Smooth muscle cell of the brain vasculature (primary cell): ENCODE data around the gene PTX3.
A peak's percentile ranks its signal among the peaks of the same experiment; 100 is the strongest.

Experiments
- DNase-seq: peaks from one replicate; pipeline ENCODE4 v3.0.0-alpha.2; 2012; ENCODE audit warnings: low read depth, low spot score

Gene PTX3

DNA sequence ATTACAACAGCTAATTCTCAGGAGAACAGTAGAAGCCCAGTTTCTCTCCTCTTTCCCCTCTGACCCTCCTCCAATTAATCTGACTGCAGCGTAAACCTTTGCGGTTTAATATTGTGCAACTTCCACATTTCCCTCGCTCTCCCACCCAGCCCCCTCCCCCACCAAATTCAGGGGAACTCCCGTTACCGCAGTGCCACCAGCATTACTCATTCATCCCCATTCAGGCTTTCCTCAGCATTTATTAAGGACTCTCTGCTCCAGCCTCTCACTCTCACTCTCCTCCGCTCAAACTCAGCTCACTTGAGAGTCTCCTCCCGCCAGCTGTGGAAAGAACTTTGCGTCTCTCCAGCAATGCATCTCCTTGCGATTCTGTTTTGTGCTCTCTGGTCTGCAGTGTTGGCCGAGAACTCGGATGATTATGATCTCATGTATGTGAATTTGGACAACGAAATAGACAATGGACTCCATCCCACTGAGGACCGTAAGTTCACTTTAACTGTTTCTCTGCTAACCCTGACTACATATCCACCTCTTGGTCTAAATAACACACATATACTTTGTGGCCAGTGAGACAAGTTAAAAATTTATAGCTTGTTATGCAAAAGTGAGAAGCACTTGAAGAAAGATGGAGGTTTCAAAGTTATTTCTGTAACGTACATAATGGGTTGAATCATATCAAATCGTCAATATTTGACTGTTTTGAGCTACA is at the start of gene PTX3:
Gene PTX3, plus strand, starts transcription at position 268 of the 709 bp plus-strand sequence. Its CDS starts 84 bp downstream, at position 352.
- peak; percentile 36 for DNase-seq

DNA sequence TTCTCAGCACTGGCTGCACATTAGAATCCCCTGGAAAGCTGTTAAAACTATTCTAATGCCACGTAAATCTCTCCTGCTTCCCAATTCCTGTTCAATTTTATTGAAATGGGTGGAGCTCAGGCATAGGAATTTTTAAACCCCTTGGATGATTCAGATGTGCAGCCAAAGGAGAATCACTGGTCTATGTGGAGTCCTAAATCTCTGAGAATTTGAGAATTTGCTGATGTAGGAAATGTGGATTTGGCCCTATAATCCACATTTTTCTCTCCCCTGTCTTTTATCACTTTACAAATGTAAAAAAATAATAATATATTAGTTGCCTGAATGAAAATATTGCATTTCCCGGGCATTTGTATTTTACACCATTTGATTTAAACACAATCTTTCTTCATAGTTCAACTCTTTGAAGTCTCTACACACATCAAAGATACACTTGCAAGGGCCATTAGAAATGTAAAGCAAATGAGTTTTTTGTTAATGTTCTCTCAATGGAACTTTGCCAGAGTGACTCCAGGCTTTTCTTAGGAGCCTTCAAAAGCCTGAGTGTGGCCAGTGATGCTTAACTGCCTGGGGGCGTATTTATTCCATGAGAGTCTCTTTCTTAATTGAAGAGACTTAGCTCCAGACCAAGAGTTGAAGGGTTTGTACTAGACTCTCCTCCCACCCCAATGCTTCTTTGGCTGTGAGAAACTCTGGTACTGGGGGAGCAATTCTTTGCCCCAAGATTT is 48.8 kb upstream of the PTX3 start:
- no peak for DNase-seq

DNA sequence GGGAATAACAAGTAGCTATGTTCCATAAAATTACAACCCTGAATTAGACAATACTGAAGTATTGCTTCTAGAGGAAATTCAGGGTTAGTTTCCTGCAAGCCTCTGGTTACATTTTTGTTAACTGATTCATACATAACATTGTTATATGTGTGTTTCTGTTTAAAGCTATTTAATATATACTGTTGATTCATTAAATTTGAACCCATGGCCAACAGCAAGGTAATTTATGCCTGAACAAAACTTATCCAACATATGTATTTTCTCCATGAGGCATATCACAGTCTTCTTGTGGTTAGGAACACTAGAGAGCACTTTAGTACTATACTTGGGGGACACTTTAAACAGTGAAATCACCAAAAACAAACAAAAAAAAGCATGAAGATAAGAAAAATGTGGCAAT is 47.7 kb upstream of the PTX3 start:
- DNase-seq, result no peak

DNA sequence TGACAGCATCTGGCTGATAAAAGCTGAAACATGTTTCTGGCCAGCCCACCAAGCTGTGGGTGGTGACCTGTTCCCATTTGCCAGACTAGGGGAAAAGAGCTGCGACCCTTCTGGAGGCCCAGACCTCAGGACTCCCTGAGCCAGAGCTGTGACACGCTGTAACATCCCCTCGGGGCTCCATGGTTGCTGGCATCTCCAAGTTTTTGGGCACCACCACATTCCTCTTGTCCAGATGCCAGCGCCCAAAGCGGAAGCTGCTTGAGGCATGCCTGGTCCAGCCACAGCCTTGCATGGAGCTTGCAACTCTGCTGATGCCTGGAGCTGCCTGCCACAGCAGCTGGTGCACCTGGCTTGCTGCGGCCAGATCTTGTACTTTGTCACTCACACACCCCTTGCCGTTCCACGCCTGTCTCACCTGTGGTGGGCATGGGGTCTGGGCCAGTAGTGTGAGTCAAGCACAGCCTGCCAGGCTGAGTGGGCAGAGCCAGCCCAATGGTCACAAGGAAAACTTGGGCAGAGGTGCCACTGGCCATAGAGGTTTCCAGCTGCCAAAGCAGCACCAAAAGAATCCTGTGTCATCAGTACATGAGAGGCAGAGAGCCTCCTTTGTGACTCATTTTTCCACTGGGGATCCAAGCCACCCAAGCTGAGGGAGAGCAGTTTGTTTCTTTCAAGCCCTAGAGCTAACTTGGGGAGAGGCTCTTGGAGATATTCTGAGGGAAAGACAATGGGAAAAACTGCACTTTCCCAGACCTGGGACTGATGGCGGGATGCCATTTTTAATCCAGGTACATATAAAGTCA is 45.7 kb upstream of the PTX3 start:
- DNase-seq, result no peak

DNA sequence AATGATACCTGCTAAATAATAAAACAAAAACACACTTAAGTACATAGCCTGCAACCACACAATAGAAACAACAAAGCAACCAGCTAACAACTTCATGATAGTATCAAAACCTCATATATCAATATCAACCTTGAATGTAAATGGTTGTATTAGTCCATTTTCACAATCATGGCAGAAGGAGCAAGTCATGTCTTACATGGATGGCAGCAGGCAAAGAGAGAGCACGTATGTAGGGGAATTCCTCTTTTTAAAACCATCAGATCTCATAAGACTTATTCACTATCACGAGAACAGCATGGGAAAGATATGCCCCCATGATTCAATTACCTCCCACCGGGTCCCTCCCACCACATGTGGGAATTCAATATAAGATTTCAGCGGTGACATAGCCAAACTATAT is 44.5 kb upstream of the PTX3 start:
- DNase-seq, result no peak

DNA sequence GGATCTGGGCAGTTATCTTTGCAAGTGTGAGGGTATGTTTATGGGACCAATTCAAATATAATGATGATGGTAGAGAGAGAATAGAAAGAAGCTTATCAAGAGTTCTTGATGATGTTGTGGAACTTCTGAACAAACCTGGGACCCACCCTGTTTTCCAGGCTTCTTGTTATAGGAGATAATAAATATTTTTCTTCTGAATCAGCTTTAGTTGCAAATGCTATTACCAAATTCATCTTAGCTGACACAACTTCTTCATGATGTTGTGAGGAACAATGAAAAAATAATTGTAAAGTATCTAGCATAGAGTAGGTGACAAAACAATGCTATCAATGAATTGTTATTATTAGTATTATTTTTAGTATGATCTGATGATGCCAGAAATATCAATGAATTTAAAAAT is 43.5 kb upstream of the PTX3 start:
- DNase-seq, result no peak

DNA sequence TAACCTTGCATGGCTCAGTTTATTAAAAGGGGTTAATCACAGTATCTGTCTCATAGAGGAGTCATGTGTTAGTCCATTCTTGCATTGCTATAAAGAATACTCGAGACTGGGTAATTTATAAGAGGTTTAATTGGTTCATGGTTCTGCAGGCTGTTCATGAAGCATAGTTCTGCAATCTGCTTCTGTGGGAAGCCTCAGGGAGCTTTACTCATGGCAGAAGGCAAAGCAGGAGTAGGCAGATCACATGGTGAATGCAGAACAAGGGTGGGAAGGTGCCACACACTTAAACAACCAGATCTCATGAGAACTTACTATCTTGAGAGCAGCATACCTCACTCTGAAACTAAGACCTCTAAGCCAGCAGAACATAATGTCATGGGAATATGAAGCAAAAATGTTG is 42.2 kb upstream of the PTX3 start:
- no peak for DNase-seq

DNA sequence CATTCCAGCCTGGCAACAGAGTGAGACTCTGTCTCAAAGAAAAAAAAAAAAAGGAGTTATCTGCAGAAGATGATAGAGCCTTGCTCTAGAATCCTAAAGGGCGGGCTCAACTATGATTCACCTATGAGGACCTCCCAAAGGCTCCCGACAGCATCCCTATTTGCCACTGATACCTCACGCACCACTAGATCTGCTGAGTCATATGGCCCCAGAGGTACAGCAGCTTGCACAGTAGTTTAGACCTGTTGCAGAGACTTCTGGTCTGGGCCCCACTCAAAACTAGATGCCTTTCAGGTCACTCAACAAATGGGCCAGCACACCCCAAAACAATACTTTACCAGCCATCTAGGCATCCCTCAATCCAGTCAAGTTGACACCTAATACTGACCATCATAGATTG is 38.1 kb upstream of the PTX3 start:
- no peak for DNase-seq

DNA sequence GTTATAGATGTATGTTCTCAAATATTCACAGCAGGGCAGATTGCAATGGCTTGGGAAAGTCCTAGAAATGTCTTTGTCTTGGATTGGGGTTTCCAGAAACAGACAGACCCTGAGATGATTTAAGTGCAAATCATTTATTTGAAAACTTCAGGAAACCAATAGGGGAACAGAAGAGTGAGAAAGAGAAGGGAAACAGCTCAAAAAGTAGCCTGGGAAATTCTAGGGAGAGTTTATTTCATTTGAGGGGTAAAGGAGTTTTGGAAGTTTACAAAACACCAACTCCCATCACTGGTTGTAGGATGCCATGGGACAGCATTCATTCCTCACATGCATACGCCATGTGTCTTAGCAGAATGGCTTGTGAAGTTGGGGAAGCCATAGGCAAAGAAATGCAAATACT is 32.3 kb upstream of the PTX3 start:
- DNase-seq, result no peak

DNA sequence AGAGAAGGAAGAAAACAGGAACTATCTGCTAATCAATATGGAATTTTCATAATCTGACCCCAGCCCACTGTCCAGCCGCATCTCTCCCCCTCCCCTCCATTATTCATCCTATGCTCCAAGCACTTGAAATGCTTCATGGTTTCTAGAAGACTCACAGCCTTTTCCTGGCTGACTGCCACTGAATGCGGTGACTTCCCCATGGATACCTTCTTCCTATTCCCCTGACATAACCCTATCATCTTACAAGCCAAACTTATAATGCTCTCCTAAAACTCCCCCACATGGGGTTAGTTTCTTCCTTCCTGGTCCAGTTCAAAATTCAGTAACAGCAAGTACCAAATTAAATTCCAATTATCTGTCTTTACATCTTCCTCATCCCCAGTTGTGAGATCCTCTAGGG is 31.2 kb upstream of the PTX3 start:
- DNase-seq, result peak; percentile 64

DNA sequence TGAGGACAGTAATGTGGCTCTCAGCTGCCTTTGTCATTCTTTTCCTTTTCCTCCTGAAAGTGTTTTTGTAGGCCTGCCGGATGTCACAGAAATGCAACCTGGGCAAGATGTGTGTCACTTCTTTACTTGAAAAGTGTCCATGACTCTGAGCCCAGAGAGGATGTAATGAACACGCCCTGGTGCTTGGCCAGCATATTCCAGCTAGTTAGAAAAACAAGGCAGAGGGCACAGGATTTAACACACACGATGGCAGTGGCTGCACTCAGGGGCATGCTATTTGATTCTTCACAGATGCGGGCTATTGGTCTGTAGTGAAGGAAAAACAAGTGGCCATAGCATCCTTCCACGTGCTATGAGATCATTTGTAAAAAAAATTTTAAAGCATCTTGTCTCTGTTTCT is 30.3 kb upstream of the PTX3 start:
- no peak for DNase-seq

DNA sequence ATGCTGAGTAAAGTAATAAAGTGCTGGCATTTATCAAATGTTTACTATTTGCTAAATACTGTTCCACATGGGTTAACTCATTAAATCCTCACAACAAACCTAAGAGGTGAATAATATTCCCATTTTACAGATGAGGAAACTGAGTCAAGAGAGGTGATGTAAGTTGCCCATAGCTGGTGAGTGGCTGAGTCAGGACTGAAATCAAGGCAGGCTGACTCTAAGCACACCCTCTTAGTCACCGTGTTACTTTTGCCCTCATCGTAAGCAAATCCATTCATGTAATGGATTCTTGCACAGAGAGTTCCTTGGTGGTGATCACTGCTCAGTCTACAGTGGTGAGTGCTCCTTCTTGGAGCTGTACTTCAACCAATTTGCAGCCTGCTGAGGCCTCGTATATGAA is 28.9 kb upstream of the PTX3 start:
- DNase-seq, result no peak

DNA sequence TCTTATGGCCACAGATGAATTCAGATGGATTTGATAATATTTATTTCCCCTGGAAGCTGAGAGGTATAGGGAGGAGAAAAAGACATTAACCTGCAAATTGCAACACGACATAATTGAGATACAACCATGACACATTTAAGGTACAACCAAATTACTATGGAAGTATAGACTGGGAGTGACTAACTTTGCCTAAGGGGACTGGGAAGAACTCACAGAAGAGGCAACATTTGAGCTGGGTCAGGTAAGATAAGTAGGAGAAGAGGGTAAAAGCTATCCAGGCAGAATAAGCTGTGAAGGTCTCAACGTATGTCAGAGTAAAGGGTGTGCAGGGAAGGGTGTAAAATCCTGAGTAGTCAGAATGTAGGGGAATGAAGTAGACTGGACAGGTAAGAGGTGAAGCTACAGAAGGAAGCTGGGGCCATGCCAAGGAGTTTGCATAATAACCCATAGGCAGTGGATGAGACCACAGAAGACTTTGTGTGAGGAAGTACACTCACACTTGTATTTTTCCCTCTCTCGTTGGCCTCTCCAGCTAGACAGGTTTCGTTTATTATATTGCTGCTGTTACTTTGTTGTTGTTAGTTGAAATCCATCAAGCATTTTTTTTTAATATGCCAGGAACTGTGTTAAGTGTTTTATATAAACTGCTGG is 28.0 kb upstream of the PTX3 start:
- no peak for DNase-seq

DNA sequence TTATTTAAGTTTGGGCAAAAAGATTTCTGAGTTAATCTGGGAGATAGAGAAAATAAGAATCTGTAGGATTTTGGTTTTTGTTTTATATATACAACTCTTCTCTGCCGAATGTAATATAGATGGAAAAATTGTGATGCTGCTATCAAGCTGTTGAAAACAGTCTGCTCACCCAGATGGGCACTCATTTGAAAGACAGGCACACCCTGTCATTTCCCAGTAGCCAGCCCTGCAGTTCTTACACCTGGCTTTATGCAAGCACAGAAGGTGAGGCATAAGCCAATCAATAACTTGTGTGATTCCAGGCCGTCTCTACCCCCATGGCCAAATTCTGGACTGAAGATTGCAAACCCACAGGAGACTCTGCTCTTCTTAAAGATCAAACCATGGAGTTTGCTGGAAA is 27.1 kb upstream of the PTX3 start:
- DNase-seq, result no peak

DNA sequence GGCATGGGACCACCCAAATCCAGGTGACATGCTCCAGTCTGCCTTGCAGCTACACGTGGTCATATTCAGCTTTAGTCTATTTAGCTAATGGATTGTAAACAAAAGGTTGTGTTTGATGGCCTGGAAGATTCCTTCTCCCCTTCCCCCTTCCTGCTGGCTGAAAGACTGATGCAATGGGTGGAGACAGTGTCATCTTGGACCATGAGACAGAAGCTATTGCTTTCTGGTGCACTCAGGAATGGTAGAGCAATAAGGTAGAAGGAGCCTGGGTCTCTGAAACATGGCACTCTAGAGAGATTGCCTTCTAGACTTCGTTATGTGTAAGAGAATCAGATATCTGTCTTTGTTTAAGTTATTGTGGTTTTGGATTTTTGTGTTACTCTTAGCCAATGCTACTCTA is 25.7 kb upstream of the PTX3 start:
- DNase-seq, result no peak

DNA sequence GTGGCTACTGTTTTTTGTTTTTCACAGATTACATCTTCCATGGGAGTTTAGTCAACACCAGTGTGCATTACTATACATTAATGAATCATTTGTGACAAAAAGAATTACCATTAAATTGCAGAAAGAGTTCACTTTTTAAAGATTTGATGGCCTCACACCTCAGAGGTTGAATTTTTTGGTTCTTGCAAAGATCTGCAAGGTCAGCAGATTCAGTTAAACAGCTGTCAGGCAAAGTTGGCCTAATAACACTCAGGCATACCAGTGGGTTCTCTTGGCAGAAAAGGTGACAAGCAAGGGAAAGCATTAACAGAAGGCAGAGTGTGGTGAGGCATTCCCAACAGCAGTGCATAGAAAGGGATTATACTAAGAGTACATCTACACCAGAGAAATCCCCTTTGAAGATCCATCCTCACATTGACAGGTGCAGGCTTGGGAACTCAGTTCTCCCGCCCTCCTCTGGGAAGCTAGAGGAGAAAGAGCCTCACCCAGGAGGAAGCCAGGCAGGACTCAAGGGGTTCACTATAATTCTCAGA is 24.3 kb upstream of the PTX3 start:
- DNase-seq, result no peak

DNA sequence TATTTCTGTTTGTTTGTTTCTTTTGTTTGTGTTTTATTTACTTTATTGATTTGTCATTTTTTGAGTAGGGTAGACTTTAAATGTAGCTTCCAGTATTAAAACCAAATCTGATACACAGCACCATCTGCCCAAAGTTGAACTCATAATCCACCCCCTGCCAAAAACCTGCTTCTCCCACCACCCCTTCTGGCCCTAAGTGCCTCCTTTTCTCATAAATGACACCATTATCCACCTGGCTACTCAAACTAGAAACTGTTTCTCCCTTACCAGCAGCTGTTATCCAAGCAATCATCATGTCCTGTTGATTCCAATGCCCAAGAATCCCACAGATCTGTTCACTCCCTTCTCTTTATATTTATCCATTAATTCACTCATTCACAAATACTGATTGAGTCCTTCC is 21.8 kb upstream of the PTX3 start:
- no peak for DNase-seq

DNA sequence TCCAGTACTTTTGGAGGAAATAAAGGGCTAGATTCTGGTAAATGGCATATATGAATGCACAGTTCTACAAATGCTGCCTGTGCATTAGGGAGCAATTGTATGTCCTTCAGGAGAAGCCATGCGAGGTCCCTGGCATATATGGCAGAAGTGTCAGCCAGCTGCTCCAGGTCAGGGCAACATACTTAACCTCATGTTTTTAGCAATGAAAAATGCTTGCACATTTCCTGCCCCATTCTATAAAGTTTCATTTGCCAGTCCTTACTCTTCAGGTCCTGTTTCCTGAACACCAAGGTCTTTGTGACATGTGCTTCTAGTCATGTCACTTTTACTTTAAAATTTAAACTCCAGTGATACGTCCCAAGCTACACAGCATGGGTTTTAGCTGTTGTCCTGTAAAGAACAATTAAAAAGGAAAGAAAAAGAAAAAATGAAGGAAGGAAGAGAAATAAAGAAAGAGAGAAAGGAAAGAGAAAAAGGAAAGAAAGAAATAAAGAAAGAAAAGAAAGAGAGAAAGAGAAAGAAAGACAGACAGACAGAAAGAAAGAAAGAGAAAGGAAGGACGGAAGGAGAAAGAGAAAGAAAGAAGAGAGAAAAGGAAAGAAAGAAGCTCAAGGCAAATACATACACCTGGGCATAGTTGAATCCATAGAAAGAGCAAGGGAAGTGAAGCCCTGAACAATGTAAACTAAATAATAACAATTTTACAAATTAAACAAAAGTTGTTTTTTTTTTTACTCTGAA is 20.1 kb upstream of the PTX3 start:
- no peak for DNase-seq

DNA sequence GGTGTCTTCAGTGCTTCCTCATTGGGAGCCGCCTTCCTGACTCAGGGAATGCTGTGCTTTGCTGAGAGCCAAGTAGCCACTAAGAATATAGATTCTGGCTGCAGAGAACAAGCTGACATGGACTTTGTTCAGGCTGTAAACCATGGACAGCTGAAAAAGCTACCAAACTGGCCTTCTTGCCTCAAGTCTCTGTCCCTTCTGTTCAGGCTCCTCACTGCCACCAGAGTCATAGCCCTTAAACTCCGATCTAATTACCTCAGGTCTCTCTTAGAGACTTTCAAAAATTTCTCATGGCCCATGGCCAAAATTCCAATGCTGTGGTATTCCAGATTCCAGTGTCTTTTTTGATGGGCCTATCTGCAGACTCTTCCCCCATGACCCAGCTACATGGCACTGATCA is 19.4 kb upstream of the PTX3 start:
- no peak for DNase-seq

DNA sequence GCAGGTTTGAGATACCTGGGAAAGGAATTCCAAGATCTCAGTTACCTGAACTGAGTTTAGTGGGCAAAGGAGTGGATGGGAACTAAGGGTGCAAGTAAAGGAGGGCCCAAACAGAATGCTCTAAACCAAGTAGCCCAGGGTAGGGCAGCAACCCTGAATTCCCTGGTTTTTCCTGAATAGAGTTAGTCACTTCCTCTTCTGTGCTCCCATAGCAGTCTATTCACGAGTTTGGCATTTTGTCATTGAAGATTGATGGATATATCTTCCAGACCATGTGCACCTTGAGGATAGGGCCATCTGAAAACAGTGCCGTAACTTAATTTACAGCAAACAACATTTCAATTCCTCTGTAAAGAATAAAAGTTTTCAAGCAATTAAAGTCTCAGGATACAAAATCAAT is 18.5 kb upstream of the PTX3 start:
- DNase-seq, result no peak

DNA sequence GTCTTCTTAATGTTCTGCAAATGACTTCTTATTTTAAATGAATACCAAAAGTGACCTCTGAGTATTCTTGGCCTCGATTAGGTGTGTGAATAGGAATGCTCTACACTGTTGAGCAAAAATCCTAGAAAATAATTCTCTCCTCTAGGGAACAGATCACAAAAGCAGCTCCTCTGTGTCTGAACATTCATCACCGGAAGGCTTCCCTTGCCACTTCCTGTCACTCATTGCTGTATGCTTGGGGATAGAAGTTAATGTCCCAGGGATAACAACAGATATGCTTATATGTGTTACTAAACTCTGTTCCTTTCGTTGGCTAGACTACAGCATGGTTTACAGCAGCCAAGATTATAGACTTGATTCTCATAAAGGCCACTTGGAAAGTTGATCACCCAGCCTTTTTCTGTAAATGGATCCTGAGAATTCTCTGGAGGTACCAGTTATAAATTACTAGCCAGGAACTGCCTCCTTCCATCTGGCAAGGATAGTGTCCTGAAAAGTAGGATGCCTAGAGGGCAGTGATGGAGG is 16.0 kb upstream of the PTX3 start:
- DNase-seq, result no peak
